ENCODE results near the gene GTF2A2. TPM values are rescaled to one million over a fixed set of nuclear protein-coding genes. Genes with fewer than 3 reads are reported as not detected.
"Not testable (repeated sequence)": the region's sequence is repeated elsewhere in the genome, so short reads cannot be mapped to it uniquely, and the experiment has no call there.

Gene GTF2A2
- 78.9 and 105 TPM in 2 replicates for total RNA-seq (2014; rRNA removed; shearing (Covaris generic))

DNA sequence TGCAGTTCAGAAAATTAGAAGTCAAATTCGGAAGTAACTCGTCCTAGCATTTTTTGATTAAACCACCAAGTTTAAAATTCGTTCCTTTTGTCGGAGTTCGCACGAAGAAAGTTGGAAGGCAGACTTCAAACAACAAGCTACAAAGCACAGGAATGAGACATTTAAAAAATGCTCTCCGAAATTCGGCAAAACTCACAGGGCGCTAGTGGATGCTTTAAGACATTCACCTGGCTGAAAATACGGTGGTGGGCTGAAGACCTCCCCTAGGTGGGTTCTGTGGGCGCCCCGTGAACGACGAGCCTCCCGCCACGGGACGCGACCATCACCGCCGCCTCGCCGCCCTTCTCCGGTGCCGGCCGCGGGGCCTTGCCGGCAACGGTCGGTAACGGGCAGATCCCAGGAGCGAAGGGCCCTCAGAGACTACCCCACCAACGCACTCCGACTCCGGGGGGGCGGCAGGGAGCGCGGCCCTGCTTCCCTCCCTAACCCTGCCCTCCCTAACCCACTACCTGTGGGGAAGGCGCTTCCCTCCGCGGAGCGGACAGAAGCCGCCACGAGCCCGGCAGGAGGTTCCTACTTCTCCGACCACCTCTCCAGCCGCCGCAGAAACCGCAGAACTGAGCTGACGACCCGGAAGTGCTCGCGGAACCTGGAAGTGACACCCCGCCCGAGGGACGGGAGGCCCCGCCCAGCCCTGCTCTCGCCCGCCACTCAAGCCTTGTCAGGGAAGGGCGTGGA is at the start of gene GTF2A2:
GTF2A2 (minus strand) TSS at position 619 of the 738 bp plus-strand sequence. CDS start 5,238 bp downstream, outside the sequence.
- DNase-seq (ENCODE audit: low spot score) = peak; percentile 90

DNA sequence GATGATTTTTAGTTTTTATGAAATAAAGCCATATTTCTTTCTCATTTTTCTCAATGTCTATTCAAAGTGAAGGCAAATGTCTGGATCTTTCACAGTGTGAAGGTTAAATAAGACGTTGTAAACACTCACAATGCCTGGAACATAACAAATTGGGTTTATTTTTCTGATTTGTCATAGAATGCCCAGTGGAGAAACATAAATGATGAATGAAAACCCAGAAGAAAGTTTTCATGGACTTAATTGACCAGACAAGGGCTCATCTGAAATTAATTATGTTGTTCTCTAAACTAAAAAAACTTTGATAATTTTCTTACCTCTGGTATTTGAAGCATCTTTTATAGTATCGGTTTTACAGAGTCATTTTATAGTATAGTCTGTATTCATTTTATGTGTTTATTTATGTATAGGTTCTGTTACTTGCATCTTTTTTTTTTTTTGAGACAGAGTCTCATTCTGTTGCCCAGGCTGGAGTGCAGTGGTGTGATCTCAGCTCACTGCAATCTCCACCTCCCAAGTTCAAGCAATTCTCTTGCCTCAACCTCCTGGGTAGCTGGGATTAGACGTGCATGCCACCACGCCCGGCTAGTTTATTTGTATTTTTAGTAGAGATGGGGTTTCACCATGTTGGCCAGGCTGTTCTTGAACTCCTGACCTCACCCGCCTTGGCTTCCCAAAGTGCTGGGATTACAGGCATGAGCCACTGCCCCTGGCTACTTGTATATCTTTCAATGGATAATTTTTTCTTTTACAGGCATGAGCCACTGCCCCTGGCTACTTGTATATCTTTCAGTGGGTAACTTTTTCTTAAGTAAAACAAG is 46.9 kb upstream of the GTF2A2 start:
- peak; percentile 66 for DNase-seq (ENCODE audit: low spot score)

DNA sequence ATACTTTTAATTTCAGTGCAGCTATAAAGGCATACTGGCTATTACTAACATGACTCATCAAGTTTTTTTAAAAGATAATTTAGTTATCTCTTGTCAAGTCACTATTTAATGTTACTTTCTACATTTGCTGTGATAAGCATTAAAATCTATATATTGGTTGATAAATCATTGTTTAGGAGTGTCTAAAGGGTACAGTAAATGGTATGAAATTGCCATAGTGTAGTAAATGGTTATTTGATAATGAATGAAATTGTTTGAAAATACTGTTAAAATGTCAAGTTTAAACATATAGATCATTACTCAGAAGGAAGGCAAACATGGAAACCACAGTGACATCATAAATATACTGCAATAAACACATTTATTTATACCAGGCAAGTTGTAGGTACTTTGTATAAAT is 45.0 kb upstream of the GTF2A2 start:
- DNase-seq (ENCODE audit: low spot score) = no peak

GRCh38 chr15:59701880-59702279 is 44.6 kb upstream of the GTF2A2 start:
- DNase-seq (ENCODE audit: low spot score) = no peak

- DNase-seq (ENCODE audit: low spot score) = no peak
These were observed 42.6 kb upstream of the GTF2A2 start for GRCh38 chr15:59699810-59700431.

- not testable (repeated sequence) for DNase-seq (ENCODE audit: low spot score)
These were observed 40.8 kb upstream of the GTF2A2 start for GRCh38 chr15:59698065-59698464.

GRCh38 chr15:59696332-59696731 is 39.0 kb upstream of the GTF2A2 start:
- no peak for DNase-seq (ENCODE audit: low spot score)

DNA sequence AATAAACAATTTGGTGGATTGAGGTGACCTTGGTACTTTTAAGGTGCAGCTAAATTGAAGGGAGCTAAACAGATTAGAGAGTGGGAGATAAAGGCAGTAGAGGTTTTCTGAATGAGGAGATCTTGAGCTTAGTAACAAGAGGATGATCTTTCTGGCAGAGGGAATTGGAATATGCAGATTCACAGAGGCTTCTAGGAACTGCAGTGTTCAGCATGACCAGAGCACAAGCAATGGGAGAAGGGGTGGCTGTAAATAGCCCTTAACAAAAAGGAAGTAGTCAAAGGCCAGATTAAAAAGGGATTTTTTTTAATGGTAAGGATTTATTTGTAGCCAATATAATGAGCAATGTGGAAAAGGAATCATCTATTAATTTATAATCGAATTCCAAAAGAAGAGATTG is 37.5 kb upstream of the GTF2A2 start:
- DNase-seq (ENCODE audit: low spot score) = no peak

GRCh38 chr15:59691194-59691805 is 34.0 kb upstream of the GTF2A2 start:
- peak; percentile 20 for DNase-seq (ENCODE audit: low spot score)

DNA sequence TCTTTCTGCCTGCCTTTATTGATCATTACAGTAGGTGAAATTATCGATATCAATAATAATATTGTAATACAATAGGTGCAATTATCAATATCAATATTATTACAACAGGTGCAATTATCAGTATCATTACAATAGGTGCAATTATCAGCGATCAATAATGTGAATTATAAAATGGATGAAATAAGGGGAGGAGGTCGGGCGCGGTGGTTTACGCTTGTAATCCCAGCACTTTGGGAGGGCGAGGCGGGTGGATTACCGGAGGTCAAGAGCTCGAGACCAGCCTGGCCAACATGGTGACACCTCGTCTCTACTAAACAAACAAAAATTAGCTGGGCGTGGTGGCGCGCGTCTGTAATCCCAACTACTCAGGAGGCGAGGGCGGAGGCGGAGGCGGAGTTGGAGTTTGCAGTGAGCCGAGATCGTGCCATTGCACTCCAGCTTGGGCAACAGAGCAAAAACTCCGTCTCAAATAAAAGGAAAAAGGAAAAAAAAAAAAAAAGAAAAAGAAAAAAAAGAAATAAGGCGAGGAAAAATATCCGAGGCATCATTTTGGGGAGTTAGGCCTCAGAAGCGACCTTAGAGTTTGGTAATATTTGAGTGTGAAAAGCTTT is 32.4 kb upstream of the GTF2A2 start:
- peak; percentile 60 for DNase-seq (ENCODE audit: low spot score)

GRCh38 chr15:59688782-59689625 is 31.7 kb upstream of the GTF2A2 start, which contains the start of gene BNIP2:
Gene BNIP2, minus strand, starts transcription at chr15:59689320. Its CDS starts 6,863 bp downstream, at chr15:59682457.
- DNase-seq (ENCODE audit: low spot score) = peak; percentile 99

- DNase-seq (ENCODE audit: low spot score) = no peak
These were observed 31.1 kb upstream of the GTF2A2 start for GRCh38 chr15:59688423-59688781.

DNA sequence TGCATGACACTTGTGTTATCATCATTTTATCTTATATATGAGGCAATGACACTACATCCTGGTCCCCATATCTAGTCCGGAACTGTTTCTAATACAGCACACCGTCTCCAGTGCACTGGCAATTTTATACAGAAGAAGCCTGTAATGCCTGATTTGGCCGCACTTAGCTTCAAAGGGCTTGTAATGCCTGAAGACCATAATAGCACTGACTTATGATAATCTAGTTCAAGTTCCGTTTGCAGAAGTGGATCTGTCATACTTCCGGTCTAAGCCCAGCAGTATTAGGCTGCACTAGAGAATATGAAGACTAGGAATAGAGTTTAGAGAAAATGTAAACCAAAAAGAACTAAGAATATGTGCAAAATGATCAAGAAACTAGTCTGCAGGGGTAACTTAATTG is 30.5 kb upstream of the GTF2A2 start:
- DNase-seq (ENCODE audit: low spot score) = no peak

DNA sequence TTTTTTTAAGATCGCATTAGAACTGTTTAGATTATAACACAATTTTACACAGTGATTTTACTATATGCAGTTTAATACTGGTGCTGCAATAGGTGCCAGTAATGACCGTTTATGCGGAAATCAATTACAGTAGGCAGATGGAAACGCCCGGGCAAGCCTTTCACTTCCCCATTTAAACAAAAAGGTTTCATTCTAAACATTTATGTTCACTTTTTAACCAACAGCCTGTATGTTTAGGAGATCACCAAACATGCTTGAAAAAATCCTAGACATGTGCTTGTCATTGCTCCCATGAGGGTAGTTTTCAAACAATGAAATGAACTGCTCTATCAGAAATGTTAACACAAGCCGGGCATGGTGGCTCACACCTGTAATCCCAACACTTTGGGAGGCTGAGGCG is 29.1 kb upstream of the GTF2A2 start:
- no peak for DNase-seq (ENCODE audit: low spot score)

- no peak for DNase-seq (ENCODE audit: low spot score)
These were observed 28.5 kb upstream of the GTF2A2 start for GRCh38 chr15:59685737-59686297.

DNA sequence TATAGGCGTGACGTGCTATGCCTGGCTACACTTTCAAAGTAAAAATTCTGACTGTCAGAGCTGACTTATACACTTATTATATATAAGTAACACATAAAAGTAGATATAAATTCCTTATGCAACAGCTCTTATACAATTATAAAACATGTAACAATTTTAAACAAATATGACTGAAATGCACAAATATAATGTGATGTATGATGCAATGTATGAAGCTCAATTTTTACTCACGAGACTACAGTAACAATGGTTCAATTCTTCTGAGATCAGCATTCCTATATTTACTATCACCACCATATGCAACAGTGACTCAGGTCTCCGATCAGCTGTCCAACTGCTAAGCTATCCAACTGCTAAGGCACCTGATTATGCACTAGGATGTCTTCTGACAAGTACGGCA is 23.6 kb upstream of the GTF2A2 start:
- DNase-seq (ENCODE audit: low spot score) = no peak

DNA sequence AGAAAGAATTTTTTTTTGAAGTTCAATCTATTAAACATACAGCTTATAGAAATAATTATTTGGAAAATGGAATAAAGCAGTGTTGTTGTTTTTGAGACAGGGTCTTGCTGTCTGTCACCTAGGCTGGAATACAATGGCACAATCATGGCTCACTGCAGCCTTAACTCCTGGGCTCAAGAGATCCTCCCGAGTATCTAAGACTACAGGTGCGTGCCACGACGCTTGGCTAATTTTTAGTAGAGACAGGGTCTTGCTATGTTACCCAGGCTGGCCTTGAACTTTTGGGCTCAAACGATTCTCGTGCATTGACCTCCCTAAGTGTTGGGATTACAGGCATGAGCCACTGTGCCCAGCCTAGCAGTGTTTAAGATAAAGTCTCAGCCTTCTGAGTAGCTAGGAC is 23.0 kb upstream of the GTF2A2 start:
- DNase-seq (ENCODE audit: low spot score) = no peak

GRCh38 chr15:59678620-59679019 is 21.3 kb upstream of the GTF2A2 start:
- DNase-seq (ENCODE audit: low spot score) = no peak

- DNase-seq (ENCODE audit: low spot score) = no peak
These were observed 20.9 kb upstream of the GTF2A2 start for GRCh38 chr15:59678172-59678571.

DNA sequence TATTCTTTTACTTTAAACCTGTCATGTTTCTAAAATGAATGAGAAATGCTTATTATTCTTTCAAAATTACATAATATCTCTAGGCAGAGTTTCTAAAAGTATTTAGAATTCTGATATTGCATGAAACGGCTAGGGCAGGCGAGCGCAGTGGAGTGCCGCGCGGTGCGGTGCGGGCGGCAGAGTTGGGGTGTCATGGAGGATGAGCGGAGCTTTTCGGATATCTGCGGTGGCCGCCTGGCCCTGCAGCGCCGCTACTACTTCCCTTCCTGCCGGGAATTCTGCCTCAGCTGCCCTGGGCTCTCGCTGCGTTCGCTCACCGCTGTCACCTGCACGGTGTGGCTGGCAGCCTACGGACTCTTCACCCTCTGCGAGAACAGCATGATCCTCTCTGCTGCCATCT is 19.2 kb upstream of the GTF2A2 start:
- no peak for DNase-seq (ENCODE audit: low spot score)

All from H4 (cell line).